Endodermal cell (in vitro differentiated cells): ENCODE data around the gene MGAT5B. TPM values are rescaled to one million over a fixed set of nuclear protein-coding genes. Genes with fewer than 3 reads are reported as not detected.

Experiments
- DNase-seq: peaks from one replicate; pipeline ENCODE4 v3.0.0-alpha.2; 2017
- H3K27ac ChIP-seq: 2 replicates; pipeline ENCODE4 v1.5.1; 2013; ENCODE audit warnings: mild to moderate bottlenecking, low read depth, low read length, moderate library complexity
- H3K27me3 ChIP-seq: 2 replicates; pipeline ENCODE4 v1.6.1; 2013; ENCODE audit warnings: mild to moderate bottlenecking, low read length, moderate library complexity; ENCODE audit not compliant: insufficient read depth, control insufficient read depth, poor library complexity, severe bottlenecking
- H3K36me3 ChIP-seq: 2 replicates; pipeline ENCODE4 v1.7.0; 2013; ENCODE audit warnings: mild to moderate bottlenecking, low read length, moderate library complexity; ENCODE audit not compliant: control insufficient read depth, insufficient read depth
- H3K4me1 ChIP-seq: one replicate; pipeline ENCODE4 v1.7.0; 2013; ENCODE audit warnings: low read length; ENCODE audit not compliant: control insufficient read depth, insufficient read depth
- H3K4me3 ChIP-seq: 2 replicates; pipeline ENCODE4 v1.5.1; 2013; ENCODE audit warnings: mild to moderate bottlenecking, low read length, moderate library complexity
- H3K9ac ChIP-seq: 2 replicates; pipeline ENCODE4 v1.6.1; 2013; ENCODE audit warnings: mild to moderate bottlenecking, low read length, moderate library complexity; ENCODE audit not compliant: poor library complexity, severe bottlenecking; ENCODE audit errors: extremely low read depth
- H3K9me3 ChIP-seq: 2 replicates; pipeline ENCODE4 v1.6.1; 2013; ENCODE audit warnings: mild to moderate bottlenecking, low read length, moderate library complexity; ENCODE audit not compliant: control insufficient read depth
- H3K27ac Mint-ChIP-seq: 2 replicates; pipeline ENCODE4 v1.8.0; 2020; ENCODE audit warnings: mixed read lengths
- H3K27me3 Mint-ChIP-seq: 2 replicates; pipeline ENCODE4 v1.8.0; 2021; ENCODE audit warnings: mild to moderate bottlenecking, mixed read lengths; ENCODE audit not compliant: insufficient read depth
- H3K36me3 Mint-ChIP-seq: 2 replicates; pipeline ENCODE4 v1.8.0; 2020; ENCODE audit warnings: low read depth, mixed read lengths
- H3K4me1 Mint-ChIP-seq: 2 replicates; pipeline ENCODE4 v1.8.0; 2020; ENCODE audit warnings: mixed read lengths
- H3K4me3 Mint-ChIP-seq: 2 replicates; pipeline ENCODE4 v1.8.0; 2020; ENCODE audit warnings: mild to moderate bottlenecking, moderate library complexity, mixed read lengths
- H3K9me3 Mint-ChIP-seq: 2 replicates; pipeline ENCODE4 v1.8.0; 2020; ENCODE audit warnings: mild to moderate bottlenecking, mixed read lengths
- CTCF ChIP-seq: fragments of 200-600 bp; sonication (generic); conservative IDR thresholded peaks from 2 replicates; pipeline ENCODE4 v1.5.0; 2021; ENCODE audit warnings: antibody characterized with exemption, mild to moderate bottlenecking
- WGBS, 2 experiments: methylation state at CpG; one replicate each; pipeline versions ENCODE4 v1.1.5 to v1.1.7; 2013; ENCODE audit warnings: missing lambda C conversion rate in 2 of 2, mixed read lengths in 1 of 2; ENCODE audit not compliant: insufficient coverage in 1 of 2, insufficient read length in 1 of 2; 5-methylcytosine and 5-hydroxymethylcytosine counted together
- total RNA-seq, 2 donors: library from RNA; stranded (reverse); fragmentation: NEBNext Ultra II Directional in 1 of 2; extraction: Animal tissue kit (Norgen Biotek cat#: 25700) in 1 of 2; gene quantifications; 2 replicates in 1 of 2; 3 replicates in 1 of 2; pipeline ENCODE4 v1.2.1, GENCODE V29; 2021

Gene MGAT5B
- total RNA-seq, 2 donors from 2014 or later = 2.9 to 3.3 TPM

GRCh38 chr17:76914937-76915336 lies 46.7 kb downstream of the MGAT5B start:
- Mint-ChIP-seq H3K27me3 (peaks cover 76% of the 10 kb centered on the region), H3K9me3 (no peaks in the 10 kb centered on the region), H3K36me3 (no peaks in the 10 kb centered on the region), H3K4me1 (peaks cover 4% of the 10 kb centered on the region), H3K4me3 (no peak overlapping the region), H3K27ac (no peak overlapping the region)
- no peak for DNase-seq
- no peaks in the 10 kb centered on the region for H3K9me3 ChIP-seq
- no peak overlapping the region for H3K9ac ChIP-seq
- TF ChIP-seq CTCF = no peak
- WGBS, 2 experiments = 77 to 94% methylated on average over 3 to 6 of the region's 6 CpGs
- H3K4me3 ChIP-seq = no peak overlapping the region
- H3K27ac ChIP-seq = no peak overlapping the region
- H3K27me3 ChIP-seq = peaks cover 29% of the 10 kb centered on the region
- no peaks in the 10 kb centered on the region for H3K36me3 ChIP-seq
- H3K4me1 ChIP-seq = no peaks in the 10 kb centered on the region

- Histone ChIP-seq H3K9me3 (no peaks in the 10 kb centered on the region), H3K4me1 (no peaks in the 10 kb centered on the region), H3K27me3 (peaks cover 29% of the 10 kb centered on the region), H3K36me3 (no peaks in the 10 kb centered on the region), H3K27ac (no peak overlapping the region), H3K9ac (no peak overlapping the region), H3K4me3 (no peak overlapping the region)
- Mint-ChIP-seq H3K9me3 (no peaks in the 10 kb centered on the region), H3K27ac (no peak overlapping the region), H3K27me3 (peaks cover 79% of the 10 kb centered on the region), H3K4me3 (no peak overlapping the region), H3K4me1 (peaks cover 14% of the 10 kb centered on the region), H3K36me3 (no peaks in the 10 kb centered on the region)
- no peak for DNase-seq
- 88 to 92% methylated on average over 15 to 28 of the region's 28 CpGs for WGBS, 2 experiments
- no peak for TF ChIP-seq CTCF
These were observed 47.8 kb downstream of the MGAT5B start for GRCh38 chr17:76915840-76916510.

- H3K27ac ChIP-seq = no peak overlapping the region
- Mint-ChIP-seq H3K4me1 (peaks cover 14% of the 10 kb centered on the region), H3K27ac (no peak overlapping the region), H3K36me3 (no peaks in the 10 kb centered on the region), H3K4me3 (no peak overlapping the region), H3K9me3 (no peaks in the 10 kb centered on the region), H3K27me3 (peaks cover 66% of the 10 kb centered on the region)
- no peak overlapping the region for H3K4me3 ChIP-seq
- 89 to 92% methylated on average over 8 to 15 of the region's 15 CpGs for WGBS, 2 experiments
- H3K36me3 ChIP-seq = no peaks in the 10 kb centered on the region
- DNase-seq = no peak
- TF ChIP-seq CTCF = no peak
- peaks cover 26% of the 10 kb centered on the region for H3K27me3 ChIP-seq
- H3K9me3 ChIP-seq = no peaks in the 10 kb centered on the region
- H3K9ac ChIP-seq = no peak overlapping the region
- no peaks in the 10 kb centered on the region for H3K4me1 ChIP-seq
These were observed 49.6 kb downstream of the MGAT5B start for GRCh38 chr17:76917829-76918228.
